CD4-positive, alpha-beta T cell treated with Interleukin-4 for 4 hours (primary cell): ENCODE measurements around the gene AREL1.
"Not testable (repeated sequence)": the region's sequence is repeated elsewhere in the genome, so short reads cannot be mapped to it uniquely, and the experiment has no call there.

Source experiments
- DNase-seq: peaks from one replicate; pipeline ENCODE4 v3.0.0-alpha.2; 2020

Gene AREL1

DNA sequence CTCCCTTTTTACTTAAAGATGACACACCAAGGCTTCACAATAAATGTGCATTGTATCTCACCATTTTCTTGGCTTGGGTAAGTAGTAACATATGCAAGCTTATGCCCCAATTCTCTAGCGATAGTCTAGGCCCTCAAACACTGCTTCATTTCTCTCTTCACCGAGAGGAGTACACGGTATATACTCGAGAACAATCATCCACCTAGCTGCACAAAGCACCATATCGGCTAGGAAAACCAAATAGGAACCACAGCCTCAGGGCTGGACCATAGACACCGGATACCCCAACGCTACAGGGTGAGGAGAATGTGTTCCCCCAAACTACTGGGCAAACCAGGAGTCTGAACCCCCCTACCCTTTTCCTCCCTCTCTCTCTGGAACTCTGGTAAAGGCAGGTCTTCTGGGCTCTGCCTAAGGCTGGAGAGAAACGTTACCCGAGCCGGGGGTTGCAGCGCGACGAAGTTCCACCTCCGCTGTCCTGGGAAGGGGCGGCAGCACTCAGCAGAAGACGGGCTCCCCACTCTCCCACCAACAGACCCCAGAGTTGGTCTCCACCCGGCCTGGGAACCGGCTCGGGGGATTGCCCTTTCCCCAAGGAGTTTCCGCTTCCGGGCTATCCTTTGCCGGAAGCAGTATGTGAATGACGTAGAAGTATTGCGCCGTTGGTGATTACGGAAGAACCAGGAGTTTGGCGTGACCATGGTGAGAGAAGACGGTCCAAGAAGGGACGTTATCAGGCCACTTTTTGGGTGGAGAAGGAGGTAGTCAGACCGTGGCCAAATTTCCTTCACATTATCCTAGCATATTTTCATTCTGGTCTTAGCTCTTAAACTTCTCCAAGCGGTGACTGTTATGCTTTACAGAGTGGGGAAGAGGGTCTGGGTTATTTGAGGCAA, at the start of gene AREL1, which contains the start of gene FCF1:
TSS of gene AREL1 (minus strand) at position 582 of the 896 bp plus-strand sequence. CDS start 27,465 bp downstream, outside the sequence.
TSS of gene FCF1 (plus strand) at position 646 of the 896 bp plus-strand sequence. CDS start at position 700, 54 bp downstream.
- DNase-seq, result peak; percentile 85

GRCh38 chr14:74758505-74758904, 45.6 kb upstream of the AREL1 start:
- not testable (repeated sequence) for DNase-seq

- no peak for DNase-seq
Observed at GRCh38 chr14:74756326-74756725, 43.4 kb upstream of the AREL1 start.

DNA sequence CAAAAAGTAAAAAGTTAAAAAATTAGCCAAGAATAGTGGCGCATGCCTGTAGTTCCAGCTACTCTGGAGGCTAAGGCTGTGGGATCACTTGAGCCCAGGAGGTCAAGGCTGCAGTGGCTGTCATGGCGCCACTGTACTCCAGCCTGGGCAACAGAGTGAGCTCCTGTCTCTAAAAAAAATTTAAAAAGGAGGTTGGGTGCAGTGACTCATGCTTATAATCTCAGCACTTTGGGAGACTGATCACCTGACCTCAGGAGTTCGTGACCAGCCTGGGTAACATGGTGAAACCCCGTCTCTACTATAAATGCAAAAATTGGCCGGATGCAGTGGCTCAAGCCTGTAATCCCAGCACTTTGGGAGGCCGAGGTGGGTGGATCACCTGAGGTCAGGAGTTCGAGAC, 42.0 kb upstream of the AREL1 start:
- no peak for DNase-seq

DNA sequence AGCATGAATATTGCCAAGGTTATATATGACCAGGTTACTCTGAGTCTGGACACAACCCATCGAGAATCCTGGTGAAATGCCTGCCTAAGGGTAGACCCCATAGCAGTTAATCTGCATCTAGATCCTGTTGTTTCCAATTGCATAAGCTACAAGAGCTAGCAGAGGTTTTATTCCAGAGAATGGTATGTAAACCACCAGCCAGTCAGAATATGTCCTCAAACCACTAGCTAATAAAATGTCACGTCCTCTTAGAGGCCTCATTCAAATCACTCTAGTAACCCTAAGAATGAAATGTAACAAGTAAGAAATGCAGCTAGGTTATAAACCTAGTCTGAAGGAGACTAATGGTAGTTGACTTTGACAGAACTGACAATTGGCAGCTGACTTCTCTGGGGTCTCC, 41.3 kb upstream of the AREL1 start:
- no peak for DNase-seq

- DNase-seq, result no peak
Observed at GRCh38 chr14:74747237-74747636, 34.4 kb upstream of the AREL1 start.

DNA sequence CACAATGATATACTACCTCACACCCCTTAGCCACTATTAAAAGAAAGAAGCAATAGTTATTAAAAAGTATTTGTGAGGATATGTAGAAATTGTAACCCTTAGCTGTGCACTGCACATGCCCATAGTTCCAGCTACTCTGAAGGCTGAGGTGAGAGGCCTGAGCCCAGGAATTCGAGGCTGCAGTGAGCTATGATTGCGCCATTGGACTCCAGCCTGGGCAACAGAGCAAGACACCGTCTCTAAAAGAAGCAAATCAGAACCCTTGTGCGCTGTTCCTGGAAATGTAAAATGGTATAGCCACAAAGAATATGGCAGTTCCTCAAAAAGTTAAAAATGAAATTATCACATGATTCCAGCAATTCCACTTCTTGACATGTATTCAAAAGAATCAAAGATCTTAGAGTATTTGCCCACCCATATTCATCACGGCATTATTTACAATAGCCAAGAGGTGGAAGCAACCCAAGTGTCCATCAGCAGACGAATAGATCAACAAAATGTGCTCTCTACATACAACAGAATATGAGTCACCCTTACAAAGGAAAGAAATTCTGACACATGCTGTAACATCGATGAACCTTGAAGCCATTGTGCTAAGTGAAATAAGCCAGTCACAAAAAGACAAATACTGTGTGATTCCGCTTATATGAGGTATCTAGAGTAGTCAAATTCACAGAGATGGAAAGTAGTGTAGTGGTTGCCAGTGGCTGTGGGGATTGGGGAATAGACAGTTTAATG, 26.6 kb upstream of the AREL1 start:
- DNase-seq, result no peak

GRCh38 chr14:74737753-74738325, 25.0 kb upstream of the AREL1 start:
- DNase-seq, result no peak

DNA sequence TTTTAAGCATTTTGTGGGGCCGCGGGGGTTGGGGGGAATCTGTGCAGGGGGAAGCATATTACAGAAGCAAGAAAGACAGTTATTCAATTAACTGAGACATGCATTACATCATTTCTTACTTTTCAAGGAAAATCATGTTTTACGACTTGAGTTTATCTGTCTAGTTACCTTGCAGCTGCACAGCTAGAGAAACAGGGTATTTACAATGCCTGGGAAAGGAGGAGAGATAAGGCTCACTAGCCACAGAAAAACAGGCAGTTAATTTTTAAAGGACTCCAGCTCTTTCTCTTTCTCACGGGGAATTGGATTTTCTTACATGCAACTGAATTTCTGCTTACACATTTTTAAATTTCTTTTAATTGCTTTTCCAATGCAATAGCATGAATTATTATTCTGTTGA, 22.2 kb upstream of the AREL1 start:
- no peak for DNase-seq

- no peak for DNase-seq
Observed at GRCh38 chr14:74733221-74733620, 20.3 kb upstream of the AREL1 start.

GRCh38 chr14:74732387-74732786, 19.5 kb upstream of the AREL1 start:
- DNase-seq, result no peak

- DNase-seq, result no peak
Observed at GRCh38 chr14:74723134-74723533, 10.3 kb upstream of the AREL1 start.

GRCh38 chr14:74720526-74720925, 7.6 kb upstream of the AREL1 start:
- no peak for DNase-seq

GRCh38 chr14:74713395-74713735, 485 bp upstream of the AREL1 start:
- DNase-seq, result no peak

- DNase-seq, result no peak
Observed at GRCh38 chr14:74711651-74712050, 1.2 kb downstream of the AREL1 start.

- DNase-seq, result no peak
Observed at GRCh38 chr14:74710480-74710879, 2.4 kb downstream of the AREL1 start.

DNA sequence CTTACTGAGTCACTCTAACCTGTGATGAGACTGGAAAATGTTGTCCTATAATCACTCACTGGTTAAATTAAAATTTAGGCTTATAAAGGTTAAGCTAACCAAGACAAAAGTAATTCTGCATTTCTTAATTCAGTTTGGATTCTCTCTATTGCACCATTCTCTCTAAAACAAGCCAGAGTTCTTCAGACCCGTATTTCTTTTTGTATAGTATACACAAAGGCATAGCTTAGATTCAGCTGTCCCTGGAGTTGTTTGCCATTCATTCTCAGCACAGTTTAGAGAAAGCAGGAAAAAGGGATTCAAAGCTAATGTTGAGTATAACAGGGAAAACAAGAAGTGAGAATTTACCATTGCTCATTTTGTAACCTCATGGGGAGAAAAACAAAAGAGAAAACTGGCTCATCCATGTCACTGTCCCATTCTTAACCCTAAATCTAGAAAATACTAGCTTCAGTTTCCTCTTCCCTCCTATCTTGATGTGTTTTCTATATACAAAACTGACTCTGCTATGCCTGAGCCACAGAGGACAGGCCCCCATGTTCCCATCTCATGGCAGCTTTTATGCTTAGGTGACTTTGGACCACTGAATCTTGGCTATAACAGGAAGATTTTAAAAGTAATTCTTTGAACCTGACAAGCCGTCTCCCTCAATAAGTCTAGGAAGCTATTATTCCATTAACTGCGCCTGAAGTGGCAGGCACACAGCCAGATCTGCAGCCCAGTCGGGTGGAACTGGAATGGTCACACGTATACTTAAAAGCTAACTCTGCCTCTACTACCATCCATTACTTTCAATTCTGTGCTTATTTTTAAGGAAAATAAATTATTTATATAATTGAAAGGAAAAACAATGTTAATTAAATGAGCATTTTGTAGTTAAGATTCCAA, 7.0 kb downstream of the AREL1 start:
- DNase-seq, result no peak

DNA sequence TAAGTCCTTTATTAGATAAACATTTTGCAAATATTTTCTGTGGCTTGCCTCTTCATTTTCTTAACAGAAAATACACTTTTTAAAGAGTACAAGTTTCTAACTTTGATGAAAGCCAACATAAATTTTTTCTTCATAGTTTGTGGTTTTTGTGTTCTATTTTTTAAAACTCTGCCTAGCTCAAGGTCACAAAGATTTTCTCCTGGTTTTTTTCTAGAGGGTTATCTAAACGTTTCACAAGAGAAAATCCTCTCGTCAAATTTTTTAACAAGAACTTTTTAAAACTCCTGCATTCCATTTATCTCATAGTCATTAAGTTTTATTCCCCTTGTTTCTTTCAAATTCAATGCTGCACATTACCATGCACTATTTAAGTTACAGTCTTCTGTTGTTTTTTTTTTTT, 8.2 kb downstream of the AREL1 start:
- DNase-seq, result no peak

DNA sequence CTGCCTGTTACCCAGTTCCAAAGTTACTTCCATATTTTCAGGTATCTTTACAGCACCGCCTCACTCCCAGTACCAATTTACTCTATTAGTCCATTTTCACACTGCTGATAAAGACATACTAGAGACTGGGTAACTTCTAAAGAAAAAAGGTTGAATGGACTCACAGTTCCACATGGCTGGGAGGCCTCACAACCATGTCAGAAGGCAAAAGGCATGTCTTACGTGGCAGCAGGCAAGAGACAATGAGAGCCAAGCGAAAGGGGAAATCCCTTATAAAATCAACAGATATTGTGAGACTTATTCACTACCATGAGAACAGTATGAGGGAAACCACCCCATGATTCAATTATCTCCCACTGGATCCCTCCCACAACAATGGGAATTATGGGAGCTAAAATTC, 9.8 kb downstream of the AREL1 start:
- DNase-seq, result no peak

DNA sequence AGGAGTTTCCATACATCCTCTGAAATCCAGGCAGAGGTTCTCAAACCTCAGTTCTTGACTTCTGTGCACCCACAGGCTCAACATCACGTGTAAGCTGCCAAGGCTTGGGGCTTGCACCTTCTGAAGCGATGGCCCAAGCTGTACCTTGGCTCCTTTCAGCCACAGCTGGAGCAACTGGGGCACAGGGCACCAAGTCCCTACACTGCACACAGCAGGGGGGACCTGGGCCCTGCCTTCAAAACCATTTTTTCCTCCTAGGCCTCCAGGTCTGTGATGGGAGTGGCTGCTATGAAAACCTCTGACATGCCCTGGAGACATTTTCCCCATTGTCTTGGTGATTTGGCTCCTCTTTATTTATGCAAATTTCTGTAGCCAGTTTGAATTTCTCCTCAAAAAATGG, 10.6 kb downstream of the AREL1 start:
- DNase-seq, result no peak

GRCh38 chr14:74698465-74698864, 14.4 kb downstream of the AREL1 start:
- no peak for DNase-seq

DNA sequence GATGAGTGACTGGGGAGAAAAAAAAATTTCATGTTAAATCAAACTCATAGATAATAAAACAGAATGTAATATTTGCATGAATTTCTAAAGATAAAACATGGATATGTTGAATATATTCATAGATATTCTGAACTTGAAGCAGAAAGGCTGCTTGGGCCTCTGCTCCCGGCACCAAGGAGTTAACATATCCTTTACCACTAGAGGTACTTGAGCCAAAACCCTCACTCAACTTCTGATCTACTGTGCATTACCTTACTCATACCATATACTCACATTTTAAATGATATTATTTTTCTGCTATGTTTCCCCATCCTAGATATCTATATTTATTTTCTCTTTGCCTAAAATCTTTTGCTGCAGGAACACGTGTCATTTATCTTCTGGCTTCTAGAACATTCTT, 14.9 kb downstream of the AREL1 start:
- DNase-seq, result no peak

- DNase-seq, result no peak
Observed at GRCh38 chr14:74697543-74697942, 15.3 kb downstream of the AREL1 start.
